ENCODE measurements around the gene GYPA.
"Not testable (repeated sequence)": the region's sequence is repeated elsewhere in the genome, so short reads cannot be mapped to it uniquely, and the experiment has no call there.

The GYPA gene

GRCh38 chr4:144128709-144129320 lies 11.7 kb downstream of the GYPA start:
- DNase-seq = not testable (repeated sequence)

DNA sequence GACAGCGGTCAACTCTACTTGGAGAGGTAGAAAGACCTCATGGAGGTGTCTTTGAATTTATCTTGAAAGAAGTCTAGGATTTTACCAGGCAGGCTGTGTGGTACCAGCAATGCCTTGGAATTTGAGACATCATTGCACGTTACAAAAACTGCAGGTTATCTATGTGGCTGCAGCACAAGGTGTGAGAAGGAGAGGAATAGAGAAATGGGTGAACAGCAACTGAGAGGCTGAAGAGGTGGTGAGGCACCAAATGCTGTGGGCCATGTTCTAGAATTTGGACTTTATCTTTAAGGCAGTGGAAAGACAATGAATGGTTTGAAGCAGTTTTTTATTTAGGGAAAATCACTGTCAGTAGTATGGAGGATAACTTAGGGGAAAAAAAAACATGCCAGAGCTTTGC lies 15.4 kb downstream of the GYPA start:
- DNase-seq = not testable (repeated sequence)

- DNase-seq = not testable (repeated sequence)
Measured at GRCh38 chr4:144123982-144124635, 16.4 kb downstream of the GYPA start.

DNA sequence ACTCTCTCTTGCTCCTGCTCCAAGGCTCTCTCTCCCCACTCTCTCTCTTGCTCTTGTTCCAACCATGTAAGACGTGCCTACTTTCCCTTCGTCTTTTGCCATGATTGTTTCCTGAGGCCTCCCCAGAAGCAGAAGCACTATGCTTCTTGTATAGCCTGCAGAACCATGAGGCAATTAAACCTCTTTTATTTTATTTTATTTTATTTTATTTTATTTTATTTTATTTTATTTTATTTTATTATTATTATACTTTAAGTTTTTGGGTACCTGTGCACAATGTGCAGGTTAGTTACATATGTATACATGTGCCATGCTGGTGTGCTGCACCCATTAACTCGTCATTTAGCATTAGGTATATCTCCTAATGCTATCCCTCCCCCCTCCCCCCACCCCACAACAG lies 17.2 kb downstream of the GYPA start:
- not testable (repeated sequence) for DNase-seq

GRCh38 chr4:144119752-144120151 lies 20.8 kb downstream of the GYPA start:
- DNase-seq = not testable (repeated sequence)

DNA sequence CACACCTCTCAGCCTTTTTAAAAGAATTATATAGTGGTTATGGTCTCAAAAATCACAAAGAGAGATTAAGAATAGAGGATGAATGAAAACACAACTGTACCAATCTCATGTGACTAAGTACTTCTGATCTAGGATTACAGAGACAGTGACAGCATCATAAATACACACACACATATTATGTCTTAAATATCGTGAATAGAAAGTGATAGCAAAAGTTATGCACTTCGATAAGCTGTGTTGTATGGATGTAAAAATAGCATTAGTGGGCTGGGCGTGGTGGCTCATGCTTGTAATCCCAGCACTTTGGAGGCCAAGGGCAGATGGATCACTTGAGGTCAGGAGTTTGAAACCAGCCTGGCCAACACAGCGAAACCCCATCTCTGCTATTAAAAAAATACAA lies 25.0 kb downstream of the GYPA start:
- no peak for DNase-seq

- no peak for DNase-seq
Measured at GRCh38 chr4:144113546-144113945, 27.0 kb downstream of the GYPA start.

DNA sequence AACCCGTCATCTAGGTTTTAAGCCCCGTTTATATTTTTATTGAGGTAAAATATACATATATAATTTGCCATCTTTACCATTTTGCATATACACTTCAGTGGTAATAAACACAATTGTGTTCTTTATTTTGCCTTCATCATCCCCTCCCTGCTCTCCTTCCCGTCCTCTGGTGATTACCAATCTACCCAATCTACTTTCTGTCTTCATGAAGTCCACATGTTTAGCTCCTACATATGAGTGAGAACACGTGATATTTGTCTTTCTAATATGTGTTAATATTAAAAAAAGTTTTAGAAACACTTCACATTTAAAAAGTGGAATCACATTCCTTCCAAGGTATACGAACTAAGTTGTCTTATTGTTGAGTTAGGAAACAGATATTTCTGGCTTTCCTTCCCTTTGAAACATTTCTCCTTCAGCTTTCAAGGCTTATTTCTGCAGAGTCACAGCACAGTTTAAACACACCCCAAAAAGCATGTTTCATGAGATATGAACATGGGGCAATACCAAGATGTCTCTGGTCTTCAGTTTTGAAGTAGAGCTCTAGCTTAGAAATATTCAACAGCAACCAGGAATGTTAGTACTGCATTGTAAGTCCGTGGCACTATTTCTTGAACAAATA lies 35.9 kb downstream of the GYPA start:
- DNase-seq = no peak

GRCh38 chr4:144097776-144098175 lies 42.7 kb downstream of the GYPA start:
- not testable (repeated sequence) for DNase-seq

GRCh38 chr4:144093995-144094394 lies 46.5 kb downstream of the GYPA start:
- DNase-seq = not testable (repeated sequence)

GRCh38 chr4:144091181-144091580 lies 49.3 kb downstream of the GYPA start:
- not testable (repeated sequence) for DNase-seq

DNA sequence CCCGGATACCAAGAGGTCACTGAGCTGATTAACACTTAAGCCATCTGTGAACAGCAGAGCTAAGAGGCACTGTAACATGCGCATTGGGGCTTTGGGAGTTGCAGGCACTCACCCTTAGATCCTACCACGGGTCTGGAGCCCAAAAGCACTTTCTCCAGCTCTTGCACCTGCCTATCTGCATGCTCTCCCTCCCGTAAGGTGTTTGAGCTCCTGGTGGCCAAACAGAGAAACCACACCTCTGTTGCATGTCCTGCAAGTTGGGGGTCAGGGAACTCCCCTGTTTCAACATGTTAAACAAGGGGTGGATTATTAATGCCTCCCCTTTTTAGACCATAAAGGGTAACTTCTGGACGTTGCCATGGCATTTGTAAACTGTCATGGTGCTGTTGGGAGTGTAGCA lies 49.8 kb downstream of the GYPA start:
- DNase-seq = no peak

GRCh38 chr4:144082053-144082452 lies 58.5 kb downstream of the GYPA start:
- DNase-seq = not testable (repeated sequence)

- DNase-seq = not testable (repeated sequence)
Measured at GRCh38 chr4:144080135-144080534, 60.4 kb downstream of the GYPA start.

- not testable (repeated sequence) for DNase-seq
Measured at GRCh38 chr4:144078746-144079145, 61.8 kb downstream of the GYPA start.

DNA sequence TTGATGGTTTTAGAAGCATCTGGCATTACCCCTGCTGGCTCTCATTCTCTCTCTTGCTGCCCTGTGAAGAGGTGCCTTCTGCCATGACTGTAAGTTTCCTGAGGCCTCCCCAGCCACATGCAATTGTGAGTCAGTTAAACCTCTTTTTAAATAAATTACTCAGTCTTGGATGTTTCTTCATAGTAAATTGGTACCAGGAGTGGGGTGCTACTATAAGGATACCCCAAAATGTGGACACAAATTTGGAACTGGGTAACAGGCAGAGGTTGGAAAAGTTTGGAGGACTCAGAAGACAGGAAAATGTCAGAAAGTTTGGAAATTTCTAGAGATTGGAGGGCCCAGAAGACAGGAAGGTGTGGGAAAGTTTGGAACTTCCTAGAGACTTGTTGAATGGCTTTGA lies 79.0 kb downstream of the GYPA start:
- DNase-seq = not testable (repeated sequence)

DNA sequence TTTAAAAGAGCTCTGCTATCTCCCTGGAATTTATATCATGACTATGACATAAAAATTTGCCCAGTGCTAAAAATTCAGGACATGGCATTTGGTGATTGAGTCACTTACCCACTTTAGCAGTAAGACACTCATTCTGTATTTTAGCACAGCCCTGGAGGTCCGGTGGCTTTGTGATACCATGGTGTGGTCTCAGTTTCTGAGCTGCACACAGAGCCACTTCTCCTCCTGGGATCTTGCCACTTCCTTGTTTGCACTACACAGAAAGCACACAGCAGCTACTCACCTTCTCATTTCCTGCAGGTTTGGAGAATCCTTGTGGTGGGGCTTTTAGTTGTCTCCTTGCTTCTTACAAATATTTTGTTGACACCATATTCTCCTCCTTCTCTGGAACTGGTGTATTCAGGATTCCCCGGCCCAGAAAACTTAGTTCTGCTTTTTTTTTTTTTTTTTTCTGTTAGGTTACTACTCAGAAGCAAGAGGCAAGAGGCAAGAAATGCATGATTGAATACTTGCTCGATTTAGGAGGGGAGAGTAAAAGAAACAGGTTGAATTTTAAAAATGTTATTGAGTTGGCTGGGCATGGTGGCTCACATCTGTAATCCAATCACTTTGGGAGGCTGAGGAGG lies 80.2 kb downstream of the GYPA start:
- DNase-seq = not testable (repeated sequence)

All from NCI-H2171 treated with DMSO at 0.1 percent for 48 hours (cell line).